Measurements from ENCODE around the gene EIF4EBP3.

DNA sequence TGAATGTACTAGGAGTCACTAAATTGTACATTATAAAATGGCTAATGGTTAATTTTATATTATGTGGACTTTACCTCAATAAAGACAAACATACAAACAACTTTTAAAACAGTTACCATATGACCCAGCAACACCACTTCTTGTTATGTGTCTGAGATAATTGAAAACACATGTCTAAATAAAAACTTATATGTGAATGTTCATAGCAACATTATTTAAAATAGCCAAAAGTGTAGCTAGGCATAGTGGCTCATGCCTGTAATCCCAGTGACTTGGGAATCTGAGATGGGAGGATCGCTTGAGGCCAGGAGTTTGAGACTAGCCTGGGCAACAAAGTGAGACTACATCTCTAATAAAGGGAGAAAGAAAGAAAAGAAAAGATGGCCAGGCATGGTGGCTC is 40.0 kb downstream of the EIF4EBP3 start:
- TF ChIP-seq, protein P1, sequence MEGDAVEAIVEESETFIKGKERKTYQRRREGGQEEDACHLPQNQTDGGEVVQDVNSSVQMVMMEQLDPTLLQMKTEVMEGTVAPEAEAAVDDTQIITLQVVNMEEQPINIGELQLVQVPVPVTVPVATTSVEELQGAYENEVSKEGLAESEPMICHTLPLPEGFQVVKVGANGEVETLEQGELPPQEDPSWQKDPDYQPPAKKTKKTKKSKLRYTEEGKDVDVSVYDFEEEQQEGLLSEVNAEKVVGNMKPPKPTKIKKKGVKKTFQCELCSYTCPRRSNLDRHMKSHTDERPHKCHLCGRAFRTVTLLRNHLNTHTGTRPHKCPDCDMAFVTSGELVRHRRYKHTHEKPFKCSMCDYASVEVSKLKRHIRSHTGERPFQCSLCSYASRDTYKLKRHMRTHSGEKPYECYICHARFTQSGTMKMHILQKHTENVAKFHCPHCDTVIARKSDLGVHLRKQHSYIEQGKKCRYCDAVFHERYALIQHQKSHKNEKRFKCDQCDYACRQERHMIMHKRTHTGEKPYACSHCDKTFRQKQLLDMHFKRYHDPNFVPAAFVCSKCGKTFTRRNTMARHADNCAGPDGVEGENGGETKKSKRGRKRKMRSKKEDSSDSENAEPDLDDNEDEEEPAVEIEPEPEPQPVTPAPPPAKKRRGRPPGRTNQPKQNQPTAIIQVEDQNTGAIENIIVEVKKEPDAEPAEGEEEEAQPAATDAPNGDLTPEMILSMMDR (IDR thresholded peaks at IDR 0.05): no peak
- TF ChIP-seq ZFX (IDR thresholded peaks at IDR 0.05; ENCODE audit: borderline replicate concordance): no peak
